HepG2 (cell line): ENCODE measurements around the gene PLA2G4B.

Source experiments
- NR2C2 ChIP-seq: sonication (generic); formaldehyde crosslinking; IDR thresholded peaks from 2 replicates; pipeline ENCODE4 v1.4.0; 2020; ENCODE audit warnings: missing genetic modification reagents, mild to moderate bottlenecking, moderate library complexity, borderline replicate concordance
- SMAD1 ChIP-seq: sonication (generic); formaldehyde crosslinking; IDR thresholded peaks from 2 replicates; pipeline ENCODE4 v1.4.0; 2020; ENCODE audit warnings: missing genetic modification reagents, low read depth, mild to moderate bottlenecking, borderline replicate concordance
- XRCC5 ChIP-seq: fragments of 200-400 bp; formaldehyde crosslinking; optimal IDR thresholded peaks from 2 replicates; pipeline ENCODE3; 2017; ENCODE audit warnings: mild to moderate bottlenecking, low read length
- ZMAT3 ChIP-seq: sonication (generic); formaldehyde crosslinking; conservative IDR thresholded peaks from 2 replicates; pipeline ENCODE4 v1.7.0; 2021; ENCODE audit warnings: missing genetic modification reagents

DNA sequence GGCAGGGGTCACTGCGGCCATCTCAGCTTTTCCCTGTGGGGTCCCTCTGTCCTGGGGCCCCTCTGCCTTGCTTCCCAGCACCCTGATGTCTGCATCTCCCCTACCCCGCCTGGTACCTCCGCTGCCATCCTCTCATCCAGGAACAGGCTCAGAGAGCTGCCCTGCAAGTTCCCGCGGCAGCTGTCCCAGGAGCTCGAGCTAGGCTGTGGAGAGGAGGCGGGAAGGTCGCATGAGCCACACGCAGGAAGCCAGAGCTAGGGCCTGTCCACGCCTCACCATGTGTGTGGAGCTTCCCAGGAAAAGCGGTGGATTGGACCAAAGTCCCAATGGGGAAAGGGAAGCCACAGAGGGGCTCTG lies 12.5 kb downstream of the PLA2G4B start:
- TF ChIP-seq ZMAT3 (no peak), XRCC5 (no peak), SMAD1 (CRISPR knock-in tag) (no peak), NR2C2 (no peak)
